Urinary bladder (tissue), 4 donors: ENCODE measurements around the gene BCL3. TPM values are rescaled to one million over a fixed set of nuclear protein-coding genes. Genes with fewer than 3 reads are reported as not detected.

Experiments
- DNase-seq: peaks from one replicate; pipeline ENCODE4 v3.0.0-alpha.2; 2015; ENCODE audit errors: extremely low spot score
- H3K27ac ChIP-seq: one replicate; pipeline ENCODE4 v1.5.1; 2013; ENCODE audit warnings: low read depth, mild to moderate bottlenecking, moderate library complexity
- H3K36me3 ChIP-seq: one replicate; pipeline ENCODE4 v1.6.1; 2013; ENCODE audit warnings: mild to moderate bottlenecking, moderate library complexity; ENCODE audit not compliant: insufficient read depth
- H3K4me1 ChIP-seq: one replicate; pipeline ENCODE4 v1.6.1; 2013; ENCODE audit warnings: mild to moderate bottlenecking, moderate library complexity; ENCODE audit not compliant: insufficient read depth
- H3K4me3 ChIP-seq: one replicate; pipeline ENCODE4 v1.5.1; 2013; ENCODE audit warnings: low read depth, low read length
- WGBS: extraction: QIAGEN DNeasy Blood & Tissue Kit; methylation state at CpG from one replicate; pipeline ENCODE4 v1.1.7; 2013; 5-methylcytosine and 5-hydroxymethylcytosine counted together
- polyA plus RNA-seq: library from polyadenylated mRNA; stranded (reverse); fragments of 200-250 nt; gene quantifications from one replicate; pipeline ENCODE4 v1.2.3, GENCODE V29; 2013
- total RNA-seq: library from RNA; depleted of rRNA; stranded (reverse); fragments of >200 nt; gene quantifications from one replicate; pipeline ENCODE4 v1.2.3, GENCODE V29; 2014
- donor health status: healthy with polysubstance abuse.
- donor health status: healthy.

Gene BCL3
- total and polyA plus RNA-seq, 2 donors = 2.5 to 93.0 TPM

GRCh38 chr19:44753626-44753931 is 5.1 kb downstream of the BCL3 start:
- H3K27ac ChIP-seq = peak overlapping the region; percentile 86
- no peaks in the 10 kb centered on the region for H3K4me1 ChIP-seq
- WGBS = 2% methylated on average over 11 of the region's 11 CpGs
- H3K4me3 ChIP-seq = peak overlapping the region; percentile 38
- DNase-seq = no peak
- H3K36me3 ChIP-seq = no peaks in the 10 kb centered on the region

- 3% methylated on average over 33 of the region's 33 CpGs for WGBS
- Histone ChIP-seq H3K4me3 (peak overlapping the region; percentile 38), H3K4me1 (no peaks in the 10 kb centered on the region), H3K36me3 (no peaks in the 10 kb centered on the region), H3K27ac (peak overlapping the region; percentile 86)
- no peak for DNase-seq
Observed at GRCh38 chr19:44753932-44754749, 5.6 kb downstream of the BCL3 start.

- DNase-seq = no peak
- H3K4me1 ChIP-seq = no peaks in the 10 kb centered on the region
- WGBS = 55% methylated on average over 11 of the region's 11 CpGs
- H3K4me3 ChIP-seq = peak overlapping the region; percentile 38
- H3K27ac ChIP-seq = peak overlapping the region; percentile 76
- H3K36me3 ChIP-seq = peaks cover 2% of the 10 kb centered on the region
Observed at GRCh38 chr19:44754750-44755080, 6.2 kb downstream of the BCL3 start.

GRCh38 chr19:44755219-44755618 is 6.7 kb downstream of the BCL3 start:
- DNase-seq = no peak
- 82% methylated on average over 4 of the region's 4 CpGs for WGBS
- Histone ChIP-seq H3K36me3 (peaks cover 2% of the 10 kb centered on the region), H3K4me1 (no peaks in the 10 kb centered on the region), H3K27ac (no peak overlapping the region), H3K4me3 (no peak overlapping the region)

GRCh38 chr19:44756089-44756562 is 7.6 kb downstream of the BCL3 start:
- Histone ChIP-seq H3K27ac (peak overlapping the region; percentile 38), H3K4me3 (no peak overlapping the region), H3K4me1 (no peaks in the 10 kb centered on the region), H3K36me3 (peaks cover 2% of the 10 kb centered on the region)
- no peak for DNase-seq
- 93% methylated on average over 7 of the region's 7 CpGs for WGBS

GRCh38 chr19:44757057-44757734 is 8.7 kb downstream of the BCL3 start:
- H3K36me3 ChIP-seq = peaks cover 2% of the 10 kb centered on the region
- H3K4me1 ChIP-seq = no peaks in the 10 kb centered on the region
- WGBS = 35% methylated on average over 53 of the region's 53 CpGs
- no peak for DNase-seq
- peak overlapping the region; percentile 27 for H3K4me3 ChIP-seq
- H3K27ac ChIP-seq = peak overlapping the region; percentile 40

GRCh38 chr19:44757735-44758505 is 9.4 kb downstream of the BCL3 start:
- H3K4me1 ChIP-seq = no peaks in the 10 kb centered on the region
- WGBS = 14% methylated on average over 68 of the region's 68 CpGs

GRCh38 chr19:44758596-44758995 is 10.1 kb downstream of the BCL3 start:
- no peak for DNase-seq
- no peaks in the 10 kb centered on the region for H3K4me1 ChIP-seq
- 60% methylated on average over 9 of the region's 9 CpGs for WGBS
- H3K36me3 ChIP-seq = peaks cover 2% of the 10 kb centered on the region
- H3K27ac ChIP-seq = peak overlapping the region; percentile 62
- peak overlapping the region; percentile 27 for H3K4me3 ChIP-seq

More at GRCh38 chr19:44757735-44758505, 9.4 kb downstream of the BCL3 start:
- DNase-seq = no peak
- H3K36me3 ChIP-seq = peaks cover 2% of the 10 kb centered on the region
- peak overlapping the region; percentile 27 for H3K4me3 ChIP-seq
- no peak overlapping the region for H3K27ac ChIP-seq

GRCh38 chr19:44759083-44759804 is 10.7 kb downstream of the BCL3 start:
- 74% methylated on average over 10 of the region's 10 CpGs for WGBS
- DNase-seq = no peak
- H3K36me3 ChIP-seq = peaks cover 2% of the 10 kb centered on the region
- H3K4me3 ChIP-seq = no peak overlapping the region
- no peak overlapping the region for H3K27ac ChIP-seq
- H3K4me1 ChIP-seq = no peaks in the 10 kb centered on the region

GRCh38 chr19:44762038-44762437 is 13.5 kb downstream of the BCL3 start:
- DNase-seq = no peak
- 82% methylated on average over 8 of the region's 8 CpGs for WGBS
- Histone ChIP-seq H3K36me3 (peaks cover 2% of the 10 kb centered on the region), H3K4me3 (no peak overlapping the region), H3K4me1 (no peaks in the 10 kb centered on the region), H3K27ac (no peak overlapping the region)

GRCh38 chr19:44765033-44765948 is 16.8 kb downstream of the BCL3 start:
- Histone ChIP-seq H3K4me3 (no peak overlapping the region), H3K36me3 (no peaks in the 10 kb centered on the region), H3K27ac (no peak overlapping the region), H3K4me1 (no peaks in the 10 kb centered on the region)
- 84% methylated on average over 22 of the region's 22 CpGs for WGBS
- DNase-seq = no peak

- WGBS = 90% methylated on average over 3 of the region's 3 CpGs
- no peak for DNase-seq
- no peak overlapping the region for H3K4me3 ChIP-seq
Observed at GRCh38 chr19:44765949-44766335, 17.4 kb downstream of the BCL3 start.

More at GRCh38 chr19:44765949-44766335, 17.4 kb downstream of the BCL3 start:
- no peak overlapping the region for H3K27ac ChIP-seq
- H3K4me1 ChIP-seq = no peaks in the 10 kb centered on the region
- no peaks in the 10 kb centered on the region for H3K36me3 ChIP-seq
